Gastroesophageal sphincter (tissue), 4 donors: ENCODE data around the gene GPR173. TPM values are rescaled to one million over a fixed set of nuclear protein-coding genes. Genes with fewer than 3 reads are reported as not detected.

ENCODE experiments used
- ATAC-seq: fragments of 150-250 bp; one replicate; pipeline ENCODE4 v1.9.1; 2016; ENCODE audit warnings: mild to moderate bottlenecking, moderate library complexity
- H3K27ac ChIP-seq, 4 donors: fragments of 200-600 bp; sonication (generic) in 3 of 4; 1 replicate in 3 of 4; 2 replicates in 1 of 4; pipeline ENCODE4 v1.5.1; 2016 to 2019
- H3K27me3 ChIP-seq: fragments of 200-600 bp; sonication (generic); one replicate; pipeline ENCODE4 v1.5.1; 2019
- H3K36me3 ChIP-seq, 2 donors: fragments of 200-600 bp; sonication (generic); one replicate each; pipeline ENCODE4 v1.5.1; 2019; ENCODE audit warnings: control low read depth in 1 of 2
- H3K4me1 ChIP-seq, 3 donors: fragments of 200-600 bp; sonication (generic); 1 replicate in 2 of 3; 2 replicates in 1 of 3; pipeline ENCODE4 v1.5.1; 2016 to 2019; ENCODE audit warnings: control low read depth in 2 of 3
- H3K4me3 ChIP-seq, 2 donors: fragments of 200-600 bp; sonication (generic); one replicate each; pipeline ENCODE4 v1.5.1; 2019; ENCODE audit warnings: mild to moderate bottlenecking in 1 of 2, moderate library complexity in 1 of 2
- H3K9me3 ChIP-seq, 3 donors: fragments of 200-600 bp; sonication (generic); one replicate each; pipeline ENCODE4 v1.5.1; 2017 to 2019; ENCODE audit warnings: control low read depth in 2 of 3
- CTCF ChIP-seq, 4 experiments: fragments of 200-600 bp in 2 of 4; fragments of 450-650 bp in 2 of 4; sonication (generic) in 1 of 4; IDR thresholded peaks; one replicate each; pipeline ENCODE4 v1.5.1; 2017 to 2019; ENCODE audit warnings: antibody characterized with exemption in 4 of 4, mild to moderate bottlenecking in 2 of 4, moderate library complexity in 2 of 4
- EP300 ChIP-seq: sonication (generic); formaldehyde crosslinking; IDR thresholded peaks from one replicate; pipeline ENCODE4 v1.6.1; 2017; ENCODE audit warnings: antibody characterized with exemption, mild to moderate bottlenecking
- POLR2A ChIP-seq, 2 donors: fragments of 450-650 bp; IDR thresholded peaks; one replicate each; pipeline ENCODE4 v1.6.1; 2017; ENCODE audit warnings: antibody characterized with exemption in 2 of 2, mild to moderate bottlenecking in 2 of 2, moderate library complexity in 1 of 2
- POLR2AphosphoS5 ChIP-seq: sonication (generic); formaldehyde crosslinking; IDR thresholded peaks from one replicate; pipeline ENCODE4 v1.6.1; 2017; ENCODE audit warnings: antibody characterized with exemption
- WGBS, 2 donors: methylation state at CpG; one replicate each; pipeline ENCODE4 v1.1.5; 2018; ENCODE audit warnings: low coverage in 1 of 2; 5-methylcytosine and 5-hydroxymethylcytosine counted together
- total RNA-seq, 4 donors: library from RNA; depleted of rRNA; stranded (reverse); fragments of >200 nt; gene quantifications; one replicate each; pipeline ENCODE4 v1.1.0, GENCODE V29; 2016

GPR173 gene
- total RNA-seq, 4 donors from 2014 or later, result 0.67 to 2.5 (median 0.99) TPM

GRCh38 chrX:53004038-53004437 lies 44.6 kb upstream of the GPR173 start:
- H3K27me3 ChIP-seq, result peaks cover 14% of the 10 kb centered on the region
- no peak overlapping the region for H3K4me3 ChIP-seq
- no peak for ATAC-seq
- no peak overlapping the region for H3K27ac ChIP-seq
- no peaks in the 10 kb centered on the region for H3K4me1 ChIP-seq
- TF ChIP-seq POLR2AphosphoS5 (no peak), CTCF (IDR thresholded peaks at IDR 0.05) (no peak), POLR2A (IDR thresholded peaks at IDR 0.05) (no peak), EP300 (no peak)
- WGBS, 2 donors, result 57 to 93% methylated on average over 3 to 4 of the region's 4 CpGs
- H3K36me3 ChIP-seq, result no peaks in the 10 kb centered on the region
- no peaks in the 10 kb centered on the region for H3K9me3 ChIP-seq

GRCh38 chrX:53004811-53005210 lies 43.8 kb upstream of the GPR173 start:
- Histone ChIP-seq H3K36me3 (no peaks in the 10 kb centered on the region), H3K27ac (no peak overlapping the region), H3K27me3 (peaks cover 14% of the 10 kb centered on the region), H3K4me1 (no peaks in the 10 kb centered on the region), H3K9me3 (no peaks in the 10 kb centered on the region), H3K4me3 (no peak overlapping the region)
- TF ChIP-seq POLR2A (IDR thresholded peaks at IDR 0.05), result no peak
- TF ChIP-seq POLR2AphosphoS5, result no peak
- TF ChIP-seq CTCF (IDR thresholded peaks at IDR 0.05), result no peak
- TF ChIP-seq EP300, result no peak
- ATAC-seq, result no peak
- WGBS, 2 donors, result 7 to 20% methylated on average over 1 to 4 of the region's 4 CpGs

- Histone ChIP-seq H3K4me1 (no peaks in the 10 kb centered on the region), H3K27ac (no peak overlapping the region), H3K4me3 (no peak overlapping the region), H3K9me3 (no peaks in the 10 kb centered on the region), H3K36me3 (no peaks in the 10 kb centered on the region), H3K27me3 (peaks cover 13% of the 10 kb centered on the region)
- no peak for TF ChIP-seq EP300
- TF ChIP-seq POLR2AphosphoS5, result no peak
- no peak for TF ChIP-seq POLR2A (IDR thresholded peaks at IDR 0.05)
- no peak for TF ChIP-seq CTCF (IDR thresholded peaks at IDR 0.05)
- no peak for ATAC-seq
- 38 to 51% methylated on average over 1 to 3 of the region's 3 CpGs for WGBS, 2 donors
These were observed 43.3 kb upstream of the GPR173 start for GRCh38 chrX:53005327-53005726.

- Histone ChIP-seq H3K9me3 (no peaks in the 10 kb centered on the region), H3K4me3 (no peak overlapping the region), H3K27ac (no peak overlapping the region), H3K27me3 (no peaks in the 10 kb centered on the region), H3K36me3 (no peaks in the 10 kb centered on the region), H3K4me1 (no peaks in the 10 kb centered on the region)
- ATAC-seq, result no peak
- no peak for TF ChIP-seq POLR2A (IDR thresholded peaks at IDR 0.05)
- no peak for TF ChIP-seq POLR2AphosphoS5
- no peak for TF ChIP-seq CTCF (IDR thresholded peaks at IDR 0.05)
- no peak for TF ChIP-seq EP300
- 83 to 100% methylated on average over 1 of the region's 1 CpG for WGBS, 2 donors
These were observed 39.6 kb upstream of the GPR173 start for GRCh38 chrX:53009032-53009431.

- peaks cover 5% of the 10 kb centered on the region for H3K27me3 ChIP-seq
- TF ChIP-seq CTCF (IDR thresholded peaks at IDR 0.05) (no peak), POLR2AphosphoS5 (no peak), EP300 (no peak), POLR2A (IDR thresholded peaks at IDR 0.05) (no peak)
- no CpG with 5 or more reads among the region's 1 CpG for WGBS, 2 donors
- no peaks in the 10 kb centered on the region for H3K4me1 ChIP-seq
- no peaks in the 10 kb centered on the region for H3K9me3 ChIP-seq
- H3K27ac ChIP-seq, result no peak overlapping the region
- no peaks in the 10 kb centered on the region for H3K36me3 ChIP-seq
- H3K4me3 ChIP-seq, result no peak overlapping the region
- ATAC-seq, result no peak
These were observed 35.3 kb upstream of the GPR173 start for GRCh38 chrX:53013291-53013690.
